IPS-15b (cell line): Measurements from ENCODE around the gene CFAP73.

Experiments used
- H3K27me3 ChIP-seq: one replicate; pipeline ENCODE4 v1.6.1; 2013; ENCODE audit warnings: low read length; ENCODE audit not compliant: control insufficient read depth, insufficient read depth
- H3K36me3 ChIP-seq: one replicate; pipeline ENCODE4 v1.6.1; 2013; ENCODE audit warnings: low read length; ENCODE audit not compliant: control insufficient read depth, insufficient read depth
- H3K4me1 ChIP-seq: one replicate; pipeline ENCODE4 v1.6.1; 2013; ENCODE audit warnings: mild to moderate bottlenecking, low read length; ENCODE audit not compliant: control insufficient read depth, insufficient read depth
- H3K4me3 ChIP-seq: one replicate; pipeline ENCODE4 v1.5.1; 2013; ENCODE audit warnings: low read depth, low read length
- H3K9ac ChIP-seq: one replicate; pipeline ENCODE4 v1.6.1; 2013; ENCODE audit warnings: low read depth, mild to moderate bottlenecking, low read length
- H3K9me3 ChIP-seq: one replicate; pipeline ENCODE4 v1.6.1; 2013; ENCODE audit warnings: mild to moderate bottlenecking, low read length; ENCODE audit not compliant: control insufficient read depth, insufficient read depth

CFAP73 gene

GRCh38 chr12:113128802-113129663 lies 20.5 kb upstream of the CFAP73 start:
- H3K9ac ChIP-seq: no peak overlapping the region
- no peaks in the 10 kb centered on the region for H3K9me3 ChIP-seq
- no peaks in the 10 kb centered on the region for H3K4me1 ChIP-seq
- peaks cover 1% of the 10 kb centered on the region for H3K27me3 ChIP-seq
- H3K4me3 ChIP-seq: no peak overlapping the region
- peaks cover 3% of the 10 kb centered on the region for H3K36me3 ChIP-seq

DNA sequence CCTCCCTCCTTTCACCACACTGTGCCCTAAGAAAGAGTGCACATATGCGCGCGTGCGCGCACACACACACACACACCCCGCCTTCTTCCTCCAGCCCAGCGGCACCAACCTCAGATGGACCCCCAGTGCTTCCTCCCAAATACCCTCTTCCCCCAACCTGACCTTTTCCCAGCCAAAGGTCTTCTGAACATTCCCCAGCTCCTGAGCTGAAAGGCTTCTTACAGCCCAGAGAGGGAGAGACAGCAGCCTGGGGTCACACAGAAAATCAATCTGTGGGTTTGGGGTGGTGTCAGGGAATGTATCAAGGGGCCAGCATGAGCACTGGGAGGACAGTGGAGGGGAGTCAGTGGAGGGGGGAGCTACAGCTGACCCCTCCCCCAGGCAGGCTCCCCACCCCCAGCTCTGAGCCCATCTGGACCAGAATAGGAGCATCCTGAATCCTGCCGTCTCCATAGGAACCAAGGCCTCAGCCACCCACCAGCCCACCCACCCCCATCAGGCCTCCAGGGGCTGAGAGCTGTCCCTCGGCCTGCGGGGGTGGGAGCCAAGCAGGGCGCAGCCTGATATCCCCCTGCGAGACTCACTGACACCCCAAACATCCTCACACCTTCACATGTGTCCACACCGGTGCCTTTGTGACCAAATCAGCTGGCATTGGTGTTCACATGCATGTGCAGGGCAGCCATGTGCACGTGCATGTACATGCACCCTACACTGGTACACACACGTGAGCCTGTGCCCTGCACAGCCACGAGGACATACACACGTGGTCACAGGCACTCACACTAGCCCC lies 19.7 kb upstream of the CFAP73 start:
- Histone ChIP-seq H3K9me3 (no peaks in the 10 kb centered on the region), H3K36me3 (peaks cover 3% of the 10 kb centered on the region), H3K9ac (no peak overlapping the region), H3K4me1 (no peaks in the 10 kb centered on the region), H3K4me3 (no peak overlapping the region), H3K27me3 (peaks cover 9% of the 10 kb centered on the region)

- H3K4me1 ChIP-seq: no peaks in the 10 kb centered on the region
- H3K27me3 ChIP-seq: peaks cover 10% of the 10 kb centered on the region
- H3K9me3 ChIP-seq: no peaks in the 10 kb centered on the region
- peaks cover 3% of the 10 kb centered on the region for H3K36me3 ChIP-seq
- no peak overlapping the region for H3K4me3 ChIP-seq
- H3K9ac ChIP-seq: no peak overlapping the region
These were observed 18.9 kb upstream of the CFAP73 start for GRCh38 chr12:113130457-113131135.

GRCh38 chr12:113131556-113131955 lies 18.0 kb upstream of the CFAP73 start:
- peaks cover 14% of the 10 kb centered on the region for H3K27me3 ChIP-seq
- H3K9ac ChIP-seq: no peak overlapping the region
- no peak overlapping the region for H3K4me3 ChIP-seq
- peaks cover 3% of the 10 kb centered on the region for H3K36me3 ChIP-seq
- H3K9me3 ChIP-seq: no peaks in the 10 kb centered on the region
- peaks cover 4% of the 10 kb centered on the region for H3K4me1 ChIP-seq

DNA sequence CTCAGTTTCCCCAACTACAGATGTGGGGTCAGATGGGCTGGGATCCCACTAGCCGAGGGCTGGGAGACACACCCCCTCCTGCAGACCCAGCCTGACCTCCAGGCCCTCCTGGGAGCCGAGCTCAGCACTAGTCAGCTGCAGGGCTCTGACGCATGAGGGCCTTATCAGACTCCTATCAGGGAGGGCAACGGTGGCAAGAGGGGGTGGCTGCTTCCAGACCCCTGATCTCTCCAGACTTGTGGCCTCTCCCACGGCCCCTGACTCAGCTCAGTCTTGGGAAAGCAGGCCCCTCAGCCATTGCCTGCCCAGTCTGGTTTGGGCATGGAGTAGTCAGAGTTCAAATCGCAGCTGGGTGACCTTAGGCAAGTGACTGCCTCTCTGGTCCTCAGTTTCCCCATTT lies 16.5 kb upstream of the CFAP73 start:
- Histone ChIP-seq H3K36me3 (no peaks in the 10 kb centered on the region), H3K9ac (no peak overlapping the region), H3K27me3 (peaks cover 14% of the 10 kb centered on the region), H3K4me1 (peaks cover 4% of the 10 kb centered on the region), H3K9me3 (no peaks in the 10 kb centered on the region), H3K4me3 (no peak overlapping the region)

GRCh38 chr12:113133666-113134065 lies 15.9 kb upstream of the CFAP73 start:
- Histone ChIP-seq H3K4me1 (peaks cover 4% of the 10 kb centered on the region), H3K4me3 (no peak overlapping the region), H3K9ac (no peak overlapping the region), H3K9me3 (no peaks in the 10 kb centered on the region), H3K27me3 (peaks cover 14% of the 10 kb centered on the region), H3K36me3 (no peaks in the 10 kb centered on the region)

DNA sequence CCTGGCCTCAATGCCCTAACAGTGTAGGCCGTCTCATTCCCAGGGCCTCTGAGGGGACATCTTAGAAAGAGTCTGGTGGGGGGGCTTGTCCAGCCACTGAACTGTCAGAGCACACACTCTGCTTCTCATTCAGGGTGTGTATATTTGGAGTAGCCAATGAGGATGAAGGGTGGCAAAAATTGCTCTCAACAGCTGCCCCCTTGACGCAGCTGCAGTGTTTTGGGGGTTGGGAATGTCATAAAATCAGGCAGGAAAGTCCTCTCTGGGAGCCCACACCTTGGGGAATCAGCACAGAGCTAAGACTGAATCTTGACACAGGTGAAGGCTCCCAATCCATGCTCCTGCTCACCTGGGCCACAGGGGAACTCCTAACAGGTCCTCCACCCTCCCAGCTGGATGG lies 15.5 kb upstream of the CFAP73 start:
- Histone ChIP-seq H3K4me3 (peak overlapping the region; percentile 79), H3K4me1 (peaks cover 4% of the 10 kb centered on the region), H3K36me3 (no peaks in the 10 kb centered on the region), H3K9me3 (no peaks in the 10 kb centered on the region), H3K27me3 (peaks cover 14% of the 10 kb centered on the region), H3K9ac (no peak overlapping the region)

DNA sequence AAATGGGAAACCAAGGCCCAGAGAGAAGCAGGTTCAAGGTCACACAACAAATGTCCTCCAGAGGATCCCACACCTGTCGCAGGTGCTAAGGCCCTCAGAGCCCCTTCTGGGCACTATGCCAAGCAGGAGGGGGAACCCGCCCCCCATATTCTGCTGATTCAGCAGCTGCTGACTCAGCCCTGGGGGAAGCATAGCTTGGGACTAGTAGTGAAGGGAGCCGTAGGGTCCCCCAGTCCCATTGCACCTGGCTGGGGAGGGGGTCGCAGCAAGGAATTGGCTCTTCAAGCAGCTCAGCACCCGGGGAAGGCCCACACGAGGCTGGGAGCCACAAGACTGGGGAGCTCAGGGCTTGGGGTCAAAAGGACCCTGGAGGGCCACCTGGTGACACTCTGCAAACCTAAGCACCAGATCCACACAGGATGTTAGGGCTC lies 15.0 kb upstream of the CFAP73 start:
- Histone ChIP-seq H3K36me3 (no peaks in the 10 kb centered on the region), H3K4me1 (peaks cover 4% of the 10 kb centered on the region), H3K9ac (no peak overlapping the region), H3K4me3 (peak overlapping the region; percentile 79), H3K27me3 (peaks cover 14% of the 10 kb centered on the region), H3K9me3 (no peaks in the 10 kb centered on the region)

DNA sequence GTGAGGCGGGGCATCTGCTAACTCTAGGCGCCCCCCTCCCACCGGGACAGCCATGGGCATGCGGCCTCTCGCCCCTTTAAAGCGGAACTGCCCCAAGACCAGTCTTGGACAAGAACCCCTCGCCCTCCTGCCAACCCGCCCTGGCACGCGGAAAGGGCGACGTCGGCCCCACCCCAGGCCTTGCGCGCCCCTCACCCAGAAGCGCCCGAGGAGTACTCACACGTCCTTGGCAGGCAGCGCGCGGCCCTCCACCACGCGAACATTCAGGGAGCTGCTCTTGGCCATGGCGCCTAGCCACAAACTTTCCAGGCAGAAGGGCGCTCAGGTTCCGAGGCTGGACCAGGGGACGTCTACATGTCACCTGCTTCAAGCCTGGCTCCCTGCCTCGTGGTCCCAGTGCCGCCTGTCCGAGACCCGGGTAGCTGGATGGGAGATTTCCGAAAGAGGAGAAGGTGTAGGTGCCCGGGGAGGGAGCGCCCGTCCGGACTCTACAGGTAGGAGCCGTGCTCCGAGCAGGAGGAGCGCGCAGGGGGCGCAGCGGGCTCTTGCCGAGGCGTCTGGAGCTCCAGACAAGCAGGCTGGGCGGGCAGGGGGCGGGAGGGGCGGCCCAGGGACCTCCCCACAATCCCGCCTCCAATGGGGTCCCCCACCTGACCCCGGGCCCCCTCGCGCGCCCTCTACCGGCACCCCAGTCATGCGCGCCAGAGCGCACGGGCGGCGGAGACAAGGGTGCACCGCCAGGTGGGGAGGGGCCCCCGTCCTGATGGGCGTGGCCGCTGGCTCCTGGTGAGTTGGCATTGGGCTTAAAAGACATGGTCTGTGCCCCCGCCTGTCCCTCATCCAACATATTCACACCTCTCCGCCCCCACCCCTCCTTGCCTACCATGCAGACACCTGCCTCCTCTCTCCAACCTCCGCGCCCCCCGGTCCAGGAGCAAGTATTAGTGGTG lies 14.1 kb upstream of the CFAP73 start, which contains the start of gene RASAL1:
RASAL1 (minus strand) TSS at position 584 of the 950 bp plus-strand sequence; CDS start at position 285, 299 bp downstream.
- Histone ChIP-seq H3K4me3 (peak within 1 kb of the TSS; percentile 79), H3K36me3 (no peaks in the 10 kb centered on the region), H3K27me3 (peaks cover 14% of the 10 kb centered on the region), H3K4me1 (peaks cover 4% of the 10 kb centered on the region), H3K9me3 (no peaks in the 10 kb centered on the region), H3K9ac (peak within 1 kb of the TSS; percentile 47)

DNA sequence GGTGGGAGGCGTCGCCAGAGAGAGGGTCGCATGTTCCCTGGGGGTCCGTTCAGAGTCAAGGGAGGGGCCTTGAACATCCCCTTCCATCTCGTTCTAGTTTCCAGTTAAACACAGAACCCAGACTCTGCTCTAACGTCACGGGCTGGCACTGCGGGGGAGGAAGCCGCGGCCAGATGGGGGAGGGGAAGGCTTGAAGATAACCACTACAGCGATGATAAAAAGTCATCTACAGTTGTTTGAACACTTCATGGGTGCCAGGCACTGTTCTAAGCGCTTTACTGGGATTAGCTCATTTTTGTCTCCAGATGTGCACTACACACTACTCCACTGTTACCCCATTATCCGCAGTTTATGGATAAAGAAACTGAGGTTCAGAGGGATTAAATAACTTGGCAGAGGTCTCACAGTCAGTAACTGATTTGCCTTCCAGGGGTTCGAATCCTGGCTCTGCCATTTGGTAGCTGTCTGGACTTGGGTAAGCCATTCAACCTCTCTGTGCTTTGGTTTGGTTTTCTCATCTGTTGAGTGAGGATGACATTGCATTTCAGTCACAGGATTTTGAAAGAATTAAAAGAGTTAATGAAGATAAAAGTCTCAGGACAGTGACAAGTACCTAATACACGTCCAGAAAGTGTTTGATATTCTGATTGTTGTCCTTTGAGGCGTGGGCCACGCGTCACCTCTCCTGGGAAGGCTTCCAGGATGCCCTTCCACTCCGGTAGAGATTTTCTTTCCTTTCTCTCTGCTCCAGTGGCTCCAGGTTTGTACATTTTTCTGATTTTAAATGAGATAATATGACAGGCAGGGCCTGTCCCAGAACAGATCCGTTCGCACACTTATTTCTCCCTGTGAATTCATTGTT lies 13.2 kb upstream of the CFAP73 start:
- Histone ChIP-seq H3K9me3 (no peaks in the 10 kb centered on the region), H3K27me3 (peaks cover 14% of the 10 kb centered on the region), H3K9ac (peak overlapping the region; percentile 47)

More for the DNA sequence above, 13.2 kb upstream of the CFAP73 start:
- Histone ChIP-seq H3K4me1 (peaks cover 4% of the 10 kb centered on the region), H3K36me3 (no peaks in the 10 kb centered on the region), H3K4me3 (peak overlapping the region; percentile 56)
